Dedifferentiated amniotic fluid mesenchymal stem cell (primary cell): Measurements from ENCODE around the gene CHAF1B.

ENCODE experiments used
- DNase-seq: peaks from one replicate; pipeline ENCODE4 v3.0.0-alpha.2; 2016; ENCODE audit errors: extremely low spot score

CHAF1B gene

DNA sequence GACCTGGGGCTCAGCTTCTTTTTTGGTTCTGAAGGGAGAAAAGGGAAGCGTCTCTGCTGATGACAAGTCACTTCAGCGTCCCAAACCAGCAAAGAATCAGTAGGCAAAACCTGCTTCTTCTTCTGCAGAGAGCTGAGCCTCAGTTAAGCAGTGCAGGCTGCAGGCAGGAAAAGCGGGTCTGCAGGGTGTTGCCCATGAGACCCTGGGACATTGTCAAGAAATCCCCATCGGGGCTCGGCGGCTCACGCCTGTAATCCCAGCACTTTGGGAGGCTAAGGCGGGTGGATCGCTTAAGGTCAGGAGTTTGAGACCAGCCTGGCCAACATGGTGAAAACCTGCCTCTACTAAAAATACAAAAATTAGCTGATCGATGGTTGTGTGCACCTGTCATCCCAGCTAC, 78.0 kb downstream of the CHAF1B start:
- DNase-seq, result no peak

- DNase-seq, result no peak
Observed at GRCh38 chr21:36463991-36464390, 78.8 kb downstream of the CHAF1B start.

DNA sequence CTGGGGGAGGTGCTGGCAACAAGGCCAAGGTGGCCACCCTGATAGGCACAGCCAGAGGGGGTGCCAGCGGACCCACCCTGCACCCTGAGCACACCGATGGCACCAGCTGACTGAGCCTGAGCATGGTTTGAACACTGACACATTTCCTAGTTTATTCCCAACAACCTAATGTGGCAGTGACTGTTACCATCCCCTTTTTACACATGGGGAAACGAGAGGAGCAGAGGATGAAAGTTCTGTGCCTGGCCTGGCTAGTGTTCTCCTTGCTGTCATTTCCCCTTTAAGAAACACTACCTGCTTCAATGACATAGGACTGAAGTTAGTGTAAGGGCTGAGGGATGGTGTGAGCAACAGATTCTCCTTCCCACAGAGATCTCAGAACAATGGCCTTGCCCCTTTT, 79.4 kb downstream of the CHAF1B start:
- DNase-seq, result no peak

- DNase-seq, result no peak
Observed at GRCh38 chr21:36465478-36465877, 80.3 kb downstream of the CHAF1B start.

GRCh38 chr21:36466061-36466511, 80.9 kb downstream of the CHAF1B start:
- DNase-seq, result peak; percentile 3
